AG10803 (cell line): Measurements from ENCODE around the gene CFAP92.

Experiments
- DNase-seq: peaks from one replicate; pipeline ENCODE4 v3.0.0; 2010; ENCODE audit warnings: low read depth
- H3K4me3 ChIP-seq: 2 replicates; pipeline ENCODE4 v1.5.1; 2011; ENCODE audit warnings: mild to moderate bottlenecking, low read length, control low read depth
- CTCF ChIP-seq: conservative IDR thresholded peaks from 2 replicates; pipeline ENCODE4 v1.5.1; 2011; ENCODE audit warnings: mild to moderate bottlenecking, low read length, control low read depth, inconsistent platforms

Gene CFAP92

GRCh38 chr3:129004639-129005295, 10.9 kb upstream of the CFAP92 start:
- no peak for DNase-seq
- TF ChIP-seq CTCF: no peak
- no peak overlapping the region for H3K4me3 ChIP-seq

- no peak for DNase-seq
- no peak overlapping the region for H3K4me3 ChIP-seq
- TF ChIP-seq CTCF: no peak
Observed at GRCh38 chr3:129003578-129004112, 9.8 kb upstream of the CFAP92 start.

GRCh38 chr3:129002573-129003569, 9.0 kb upstream of the CFAP92 start:
- no peak for DNase-seq
- no peak overlapping the region for H3K4me3 ChIP-seq
- TF ChIP-seq CTCF: no peak

GRCh38 chr3:129001806-129002572, 8.1 kb upstream of the CFAP92 start:
- H3K4me3 ChIP-seq: no peak overlapping the region
- no peak for TF ChIP-seq CTCF
- DNase-seq: no peak

GRCh38 chr3:129001101-129001805, 7.4 kb upstream of the CFAP92 start, which contains the start of gene EFCC1:
EFCC1 (plus strand) TSS chr3:129001304; CDS start chr3:129001629, 325 bp downstream.
- TF ChIP-seq CTCF: no peak
- no peak for DNase-seq
- no peak within 1 kb of the TSS for H3K4me3 ChIP-seq

- no peak overlapping the region for H3K4me3 ChIP-seq
- DNase-seq: no peak
- TF ChIP-seq CTCF: no peak
Observed at GRCh38 chr3:129000742-129001100, 6.8 kb upstream of the CFAP92 start.
